PC-3 (cell line): ENCODE results near the gene IGSF3.

Experiments
- EZH2phosphoT487 ChIP-seq: fragments of 300-600 bp; sonication (generic); IDR thresholded peaks from 2 replicates; pipeline ENCODE4 v1.6.1; 2018; ENCODE audit warnings: mild to moderate bottlenecking, antibody characterized with exemption, low read length, borderline replicate concordance
- TF ChIP-seq, protein P1 (sequence below): fragments of 300-600 bp; sonication (generic); conservative IDR thresholded peaks from 2 replicates; pipeline ENCODE4 v1.5.1; 2017; ENCODE audit warnings: antibody characterized with exemption, low read depth, mild to moderate bottlenecking, low read length

DNA sequence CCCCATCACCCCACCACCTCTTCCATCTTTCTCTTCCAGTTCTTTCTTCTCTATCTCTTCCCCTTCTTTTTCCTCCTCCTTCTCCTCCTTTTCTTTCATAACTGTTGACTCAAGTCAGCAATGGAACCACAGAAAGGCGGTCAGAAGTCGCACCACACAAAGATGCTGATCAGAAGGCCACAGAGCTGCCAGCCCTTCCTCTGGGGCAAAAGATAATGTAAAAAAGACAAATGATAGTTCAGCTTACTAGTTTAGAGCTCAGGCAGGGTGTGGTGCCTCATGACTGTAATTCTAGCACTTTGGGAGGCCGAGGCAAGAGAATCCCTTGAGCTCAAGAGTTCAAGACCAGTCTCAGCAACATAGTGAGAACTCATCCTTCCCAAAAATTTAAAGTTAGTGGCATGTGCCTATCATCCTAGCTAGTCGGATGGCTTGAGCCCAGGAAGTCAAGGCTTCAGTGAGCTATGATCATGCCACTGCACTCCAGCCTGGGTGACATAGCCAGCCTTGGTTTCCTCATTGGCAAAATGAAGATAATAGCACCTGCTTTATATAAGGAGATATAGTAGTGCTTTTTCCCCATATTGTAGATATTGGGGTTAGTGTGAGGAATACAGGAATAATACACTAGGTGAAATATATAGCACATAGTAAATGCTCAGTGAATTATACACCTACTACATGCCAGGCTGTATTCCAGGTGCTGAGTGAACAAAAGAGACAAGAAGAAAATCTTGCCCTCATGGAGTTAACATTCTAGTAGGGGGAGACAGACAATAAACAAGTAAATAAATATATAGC is 12.5 kb upstream of the IGSF3 start:
- TF ChIP-seq, protein P1, sequence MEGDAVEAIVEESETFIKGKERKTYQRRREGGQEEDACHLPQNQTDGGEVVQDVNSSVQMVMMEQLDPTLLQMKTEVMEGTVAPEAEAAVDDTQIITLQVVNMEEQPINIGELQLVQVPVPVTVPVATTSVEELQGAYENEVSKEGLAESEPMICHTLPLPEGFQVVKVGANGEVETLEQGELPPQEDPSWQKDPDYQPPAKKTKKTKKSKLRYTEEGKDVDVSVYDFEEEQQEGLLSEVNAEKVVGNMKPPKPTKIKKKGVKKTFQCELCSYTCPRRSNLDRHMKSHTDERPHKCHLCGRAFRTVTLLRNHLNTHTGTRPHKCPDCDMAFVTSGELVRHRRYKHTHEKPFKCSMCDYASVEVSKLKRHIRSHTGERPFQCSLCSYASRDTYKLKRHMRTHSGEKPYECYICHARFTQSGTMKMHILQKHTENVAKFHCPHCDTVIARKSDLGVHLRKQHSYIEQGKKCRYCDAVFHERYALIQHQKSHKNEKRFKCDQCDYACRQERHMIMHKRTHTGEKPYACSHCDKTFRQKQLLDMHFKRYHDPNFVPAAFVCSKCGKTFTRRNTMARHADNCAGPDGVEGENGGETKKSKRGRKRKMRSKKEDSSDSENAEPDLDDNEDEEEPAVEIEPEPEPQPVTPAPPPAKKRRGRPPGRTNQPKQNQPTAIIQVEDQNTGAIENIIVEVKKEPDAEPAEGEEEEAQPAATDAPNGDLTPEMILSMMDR, result no peak
- TF ChIP-seq EZH2phosphoT487, result no peak
